ENCODE data around the gene LDHAL6A.

The LDHAL6A gene

GRCh38 chr11:18438691-18439090 lies 17.0 kb upstream of the LDHAL6A start:
- Histone ChIP-seq H2BK15ac (ENCODE audit: low read length) (no peak overlapping the region), H3K18ac (ENCODE audit: low read length) (no peak overlapping the region), H3K14ac (ENCODE audit: low read length) (no peak overlapping the region), H3K4me1 (ENCODE audit: control insufficient read depth in 2 of 2, insufficient read depth in 1 of 2, low read depth in 1 of 2, low read length in 2 of 2) (no peaks in the 10 kb centered on the region), H3K36me3 (replicated peaks in 1 of 2; ENCODE audit: control insufficient read depth in 2 of 2, insufficient read depth in 2 of 2, low read length in 2 of 2) (no peaks in the 10 kb centered on the region), H3K9ac (ENCODE audit: low read depth, low read length, poor library complexity) (no peak overlapping the region), H2BK5ac (ENCODE audit: low read length) (no peak overlapping the region), H4K91ac (ENCODE audit: low read depth, low read length, poor library complexity) (no peak overlapping the region), H2BK120ac (ENCODE audit: low read depth, low read length) (no peak overlapping the region), H2AK5ac (ENCODE audit: low read depth, low read length) (no peak overlapping the region), H3K27me3 (ENCODE audit: control insufficient read depth in 3 of 3, insufficient read depth in 3 of 3, low read depth in 1 of 3, low read length in 3 of 3) (no peaks in the 10 kb centered on the region), H3K4ac (ENCODE audit: low read length) (no peak overlapping the region), H3K9me3 (replicated peaks in 1 of 2; ENCODE audit: control insufficient read depth in 2 of 2, insufficient read depth in 1 of 2, low read depth in 1 of 2, low read length in 2 of 2) (no peaks in the 10 kb centered on the region), H3K4me2 (ENCODE audit: insufficient read depth, low read length, poor library complexity, severe bottlenecking) (no peak overlapping the region), H2AFZ (ENCODE audit: low read length) (no peak overlapping the region), H3K27ac (replicated peaks; ENCODE audit: low read length) (no peak overlapping the region), H4K8ac (ENCODE audit: low read depth, low read length) (no peak overlapping the region), H3K4me3 (ENCODE audit: low read length in 2 of 2) (no peak overlapping the region), H2BK12ac (ENCODE audit: low read length) (no peak overlapping the region), H3K79me1 (ENCODE audit: low read depth, low read length) (no peaks in the 10 kb centered on the region), H3K23ac (ENCODE audit: low read depth, low read length, poor library complexity) (no peak overlapping the region)
- no peak for DNase-seq (ENCODE audit: low spot score)
- WGBS, 2 donors (ENCODE audit: extremely low coverage in 2 of 2, insufficient read length in 2 of 2, insufficient replicate concordance in 1 of 2) = no CpG with 5 or more reads among the region's 2 CpGs

GRCh38 chr11:18449251-18449650 lies 6.4 kb upstream of the LDHAL6A start:
- Histone ChIP-seq H4K91ac (ENCODE audit: low read depth, low read length, poor library complexity) (no peak overlapping the region), H4K8ac (ENCODE audit: low read depth, low read length) (no peak overlapping the region), H3K27ac (replicated peaks; ENCODE audit: low read length) (no peak overlapping the region), H3K27me3 (ENCODE audit: control insufficient read depth in 3 of 3, insufficient read depth in 3 of 3, low read depth in 1 of 3, low read length in 3 of 3) (peaks cover 0 to 11% (median 0%) of the 10 kb centered on the region in 3 experiments), H2BK15ac (ENCODE audit: low read length) (no peak overlapping the region), H2AK5ac (ENCODE audit: low read depth, low read length) (no peak overlapping the region), H3K79me1 (ENCODE audit: low read depth, low read length) (no peaks in the 10 kb centered on the region), H3K4me1 (ENCODE audit: control insufficient read depth in 2 of 2, insufficient read depth in 1 of 2, low read depth in 1 of 2, low read length in 2 of 2) (no peaks in the 10 kb centered on the region), H3K23ac (ENCODE audit: low read depth, low read length, poor library complexity) (no peak overlapping the region), H3K14ac (ENCODE audit: low read length) (no peak overlapping the region), H3K4ac (ENCODE audit: low read length) (no peak overlapping the region), H3K36me3 (replicated peaks in 1 of 2; ENCODE audit: control insufficient read depth in 2 of 2, insufficient read depth in 2 of 2, low read length in 2 of 2) (no peaks in the 10 kb centered on the region), H2BK120ac (ENCODE audit: low read depth, low read length) (no peak overlapping the region), H3K9ac (ENCODE audit: low read depth, low read length, poor library complexity) (no peak overlapping the region), H3K4me2 (ENCODE audit: insufficient read depth, low read length, poor library complexity, severe bottlenecking) (no peak overlapping the region), H2BK12ac (ENCODE audit: low read length) (no peak overlapping the region), H3K4me3 (ENCODE audit: low read length in 2 of 2) (no peak overlapping the region), H3K9me3 (replicated peaks in 1 of 2; ENCODE audit: control insufficient read depth in 2 of 2, insufficient read depth in 1 of 2, low read depth in 1 of 2, low read length in 2 of 2) (no peaks in the 10 kb centered on the region), H2BK5ac (ENCODE audit: low read length) (no peak overlapping the region), H2AFZ (ENCODE audit: low read length) (no peak overlapping the region), H3K18ac (ENCODE audit: low read length) (no peak overlapping the region)
- no CpG with 5 or more reads among the region's 3 CpGs for WGBS, 2 donors (ENCODE audit: extremely low coverage in 2 of 2, insufficient read length in 2 of 2, insufficient replicate concordance in 1 of 2)
- DNase-seq (ENCODE audit: low spot score) = no peak

- H4K8ac ChIP-seq (ENCODE audit: low read depth, low read length) = no peak overlapping the region
- H2BK5ac ChIP-seq (ENCODE audit: low read length) = no peak overlapping the region
- no peak overlapping the region for H3K27ac ChIP-seq (replicated peaks; ENCODE audit: low read length)
- no peak overlapping the region for H2AK5ac ChIP-seq (ENCODE audit: low read depth, low read length)
- WGBS, 2 donors (ENCODE audit: extremely low coverage in 2 of 2, insufficient read length in 2 of 2, insufficient replicate concordance in 1 of 2) = no CpG with 5 or more reads among the region's 2 CpGs
- no peak for DNase-seq (ENCODE audit: low spot score)
- no peaks in the 10 kb centered on the region for H3K9me3 ChIP-seq (replicated peaks in 1 of 2; ENCODE audit: control insufficient read depth in 2 of 2, insufficient read depth in 1 of 2, low read depth in 1 of 2, low read length in 2 of 2)
- peaks cover 0 to 11% (median 0%) of the 10 kb centered on the region in 3 experiments for H3K27me3 ChIP-seq (ENCODE audit: control insufficient read depth in 3 of 3, insufficient read depth in 3 of 3, low read depth in 1 of 3, low read length in 3 of 3)
- H2BK15ac ChIP-seq (ENCODE audit: low read length) = no peak overlapping the region
- no peaks in the 10 kb centered on the region for H3K4me1 ChIP-seq (ENCODE audit: control insufficient read depth in 2 of 2, insufficient read depth in 1 of 2, low read depth in 1 of 2, low read length in 2 of 2)
- H3K4me3 ChIP-seq (ENCODE audit: low read length in 2 of 2) = no peak overlapping the region
- no peak overlapping the region for H2BK120ac ChIP-seq (ENCODE audit: low read depth, low read length)
- no peak overlapping the region for H4K91ac ChIP-seq (ENCODE audit: low read depth, low read length, poor library complexity)
- H3K4ac ChIP-seq (ENCODE audit: low read length) = no peak overlapping the region
- no peak overlapping the region for H3K4me2 ChIP-seq (ENCODE audit: insufficient read depth, low read length, poor library complexity, severe bottlenecking)
- no peak overlapping the region for H2AFZ ChIP-seq (ENCODE audit: low read length)
- H3K14ac ChIP-seq (ENCODE audit: low read length) = no peak overlapping the region
- no peak overlapping the region for H2BK12ac ChIP-seq (ENCODE audit: low read length)
- H3K36me3 ChIP-seq (replicated peaks in 1 of 2; ENCODE audit: control insufficient read depth in 2 of 2, insufficient read depth in 2 of 2, low read length in 2 of 2) = no peaks in the 10 kb centered on the region
- H3K23ac ChIP-seq (ENCODE audit: low read depth, low read length, poor library complexity) = no peak overlapping the region
- H3K9ac ChIP-seq (ENCODE audit: low read depth, low read length, poor library complexity) = no peak overlapping the region
- no peaks in the 10 kb centered on the region for H3K79me1 ChIP-seq (ENCODE audit: low read depth, low read length)
- no peak overlapping the region for H3K18ac ChIP-seq (ENCODE audit: low read length)
Measured at GRCh38 chr11:18452927-18453326, 2.7 kb upstream of the LDHAL6A start.

GRCh38 chr11:18457450-18457849 lies 1.8 kb downstream of the LDHAL6A start:
- Histone ChIP-seq H3K18ac (ENCODE audit: low read length) (no peak overlapping the region), H3K4me3 (ENCODE audit: low read length in 2 of 2) (no peak overlapping the region), H3K4ac (ENCODE audit: low read length) (no peak overlapping the region), H2BK5ac (ENCODE audit: low read length) (no peak overlapping the region), H3K27me3 (ENCODE audit: control insufficient read depth in 3 of 3, insufficient read depth in 3 of 3, low read depth in 1 of 3, low read length in 3 of 3) (no peaks in the 10 kb centered on the region), H3K14ac (ENCODE audit: low read length) (no peak overlapping the region), H4K8ac (ENCODE audit: low read depth, low read length) (no peak overlapping the region), H3K79me1 (ENCODE audit: low read depth, low read length) (no peaks in the 10 kb centered on the region), H3K36me3 (replicated peaks in 1 of 2; ENCODE audit: control insufficient read depth in 2 of 2, insufficient read depth in 2 of 2, low read length in 2 of 2) (no peaks in the 10 kb centered on the region), H4K91ac (ENCODE audit: low read depth, low read length, poor library complexity) (no peak overlapping the region), H3K23ac (ENCODE audit: low read depth, low read length, poor library complexity) (no peak overlapping the region), H3K9ac (ENCODE audit: low read depth, low read length, poor library complexity) (no peak overlapping the region), H2BK120ac (ENCODE audit: low read depth, low read length) (no peak overlapping the region), H2BK12ac (ENCODE audit: low read length) (no peak overlapping the region), H2AFZ (ENCODE audit: low read length) (no peak overlapping the region), H3K27ac (replicated peaks; ENCODE audit: low read length) (no peak overlapping the region), H3K4me2 (ENCODE audit: insufficient read depth, low read length, poor library complexity, severe bottlenecking) (no peak overlapping the region), H3K9me3 (replicated peaks in 1 of 2; ENCODE audit: control insufficient read depth in 2 of 2, insufficient read depth in 1 of 2, low read depth in 1 of 2, low read length in 2 of 2) (no peaks in the 10 kb centered on the region), H3K4me1 (ENCODE audit: control insufficient read depth in 2 of 2, insufficient read depth in 1 of 2, low read depth in 1 of 2, low read length in 2 of 2) (no peaks in the 10 kb centered on the region), H2BK15ac (ENCODE audit: low read length) (no peak overlapping the region), H2AK5ac (ENCODE audit: low read depth, low read length) (no peak overlapping the region)
- no CpG with 5 or more reads among the region's 3 CpGs for WGBS, 2 donors (ENCODE audit: extremely low coverage in 2 of 2, insufficient read length in 2 of 2, insufficient replicate concordance in 1 of 2)
- no peak for DNase-seq (ENCODE audit: low spot score)
